ENCODE results near the gene USE1. TPM values are rescaled to one million over a fixed set of nuclear protein-coding genes. Genes with fewer than 3 reads are reported as not detected.
A peak's percentile ranks its signal among the peaks of the same experiment; 100 is the strongest.

USE1 gene
- total RNA-seq, 2 donors from 2014 or later: 11.5 to 13.7 TPM

- no peaks in the 10 kb centered on the region for H3K27me3 ChIP-seq (replicated peaks; ENCODE audit: insufficient read depth)
- DNase-seq (ENCODE audit: low spot score) (no peak), ATAC-seq (ENCODE audit: insufficient number of reproducible peaks, low FRiP score, low read depth) (no peak)
- peaks cover 11 to 31% of the 10 kb centered on the region in 2 donors for H3K4me1 ChIP-seq (ENCODE audit: control insufficient read depth in 1 of 2, low read depth in 2 of 2)
- H3K27ac ChIP-seq: peak overlapping the region; percentile 65 to 76
- no peaks in the 10 kb centered on the region for H3K36me3 ChIP-seq
- H3K4me3 ChIP-seq: peak overlapping the region; percentile 86
- no peak for TF ChIP-seq CTCF (IDR thresholded peaks at IDR 0.05)
- H3K9me3 ChIP-seq: no peaks in the 10 kb centered on the region
These were observed 31.7 kb downstream of the USE1 start for GRCh38 chr19:17246681-17247425.

- Histone ChIP-seq H3K27me3 (replicated peaks; ENCODE audit: insufficient read depth) (no peaks in the 10 kb centered on the region), H3K27ac (no peak overlapping the region), H3K36me3 (no peaks in the 10 kb centered on the region), H3K9me3 (no peaks in the 10 kb centered on the region), H3K4me3 (no peak overlapping the region), H3K4me1 (ENCODE audit: control insufficient read depth in 1 of 2, low read depth in 2 of 2) (peaks cover 0 to 18% of the 10 kb centered on the region in 2 donors)
- DNase-seq (ENCODE audit: low spot score): no peak
- no peak for ATAC-seq (ENCODE audit: insufficient number of reproducible peaks, low FRiP score, low read depth)
- TF ChIP-seq CTCF (IDR thresholded peaks at IDR 0.05): no peak
These were observed 33.0 kb downstream of the USE1 start for GRCh38 chr19:17248011-17248776.

GRCh38 chr19:17249887-17250548 lies 34.9 kb downstream of the USE1 start:
- DNase-seq (ENCODE audit: low spot score) (no peak), ATAC-seq (ENCODE audit: insufficient number of reproducible peaks, low FRiP score, low read depth) (no peak)
- no peak for TF ChIP-seq CTCF (IDR thresholded peaks at IDR 0.05)
- Histone ChIP-seq H3K9me3 (no peaks in the 10 kb centered on the region), H3K27me3 (replicated peaks; ENCODE audit: insufficient read depth) (no peaks in the 10 kb centered on the region), H3K36me3 (no peaks in the 10 kb centered on the region), H3K4me1 (ENCODE audit: control insufficient read depth in 1 of 2, low read depth in 2 of 2) (peaks cover 0 to 10% of the 10 kb centered on the region in 2 donors), H3K27ac (no peak overlapping the region), H3K4me3 (no peak overlapping the region)

DNA sequence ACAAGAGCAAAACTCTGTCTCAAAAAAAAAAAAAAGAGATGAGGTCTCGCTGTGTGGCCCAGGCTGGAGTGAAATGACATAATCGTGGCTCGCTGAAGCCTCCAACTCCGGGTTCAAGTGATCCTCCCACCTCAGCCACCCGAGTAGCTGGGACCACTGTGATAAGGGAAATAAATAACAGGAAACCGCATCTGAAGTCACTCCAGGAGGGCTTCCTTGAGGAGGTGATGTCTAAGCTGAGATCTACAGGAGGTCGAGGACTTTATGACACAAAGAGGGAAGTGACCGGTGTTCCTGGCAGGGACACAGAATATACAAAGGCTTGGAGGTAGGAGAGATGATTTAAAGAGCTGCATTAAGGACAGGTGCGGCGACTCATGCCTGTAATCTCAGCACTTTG lies 39.5 kb downstream of the USE1 start:
- ATAC-seq (ENCODE audit: insufficient number of reproducible peaks, low FRiP score, low read depth) (no peak), DNase-seq (ENCODE audit: low spot score) (no peak)
- H3K27me3 ChIP-seq (replicated peaks; ENCODE audit: insufficient read depth): no peaks in the 10 kb centered on the region
- no peaks in the 10 kb centered on the region for H3K36me3 ChIP-seq
- no peak for TF ChIP-seq CTCF (IDR thresholded peaks at IDR 0.05)
- H3K9me3 ChIP-seq: no peaks in the 10 kb centered on the region
- H3K27ac ChIP-seq: no peak overlapping the region
- no peaks in the 10 kb centered on the region for H3K4me1 ChIP-seq (ENCODE audit: control insufficient read depth in 1 of 2, low read depth in 2 of 2)
- no peak overlapping the region for H3K4me3 ChIP-seq

GRCh38 chr19:17255150-17255621 lies 40.0 kb downstream of the USE1 start:
- H3K4me3 ChIP-seq: no peak overlapping the region
- no peaks in the 10 kb centered on the region for H3K27me3 ChIP-seq (replicated peaks; ENCODE audit: insufficient read depth)
- H3K27ac ChIP-seq: no peak overlapping the region
- ATAC-seq (ENCODE audit: insufficient number of reproducible peaks, low FRiP score, low read depth) (no peak), DNase-seq (ENCODE audit: low spot score) (no peak)
- no peaks in the 10 kb centered on the region for H3K9me3 ChIP-seq
- H3K36me3 ChIP-seq: no peaks in the 10 kb centered on the region
- TF ChIP-seq CTCF (IDR thresholded peaks at IDR 0.05): no peak
- no peaks in the 10 kb centered on the region for H3K4me1 ChIP-seq (ENCODE audit: control insufficient read depth in 1 of 2, low read depth in 2 of 2)
